ENCODE data around the gene CELF4. TPM values are rescaled to one million over a fixed set of nuclear protein-coding genes. Genes with fewer than 3 reads are reported as not detected.

CELF4 gene
- polyA plus RNA-seq, 1 experiment, result not detected

- ChIA-PET CTCF (no interaction called here), POLR2A (no interaction called here)
- Histone ChIP-seq H3K27me3 (ENCODE audit: control insufficient read depth, insufficient read depth, low read length) (peaks cover 5% of the 10 kb centered on the region), H3K36me3 (ENCODE audit: control insufficient read depth, insufficient read depth, low read length) (no peaks in the 10 kb centered on the region), H3K4me3 (ENCODE audit: low read depth, low read length) (no peak overlapping the region)
- TF ChIP-seq, protein P1, sequence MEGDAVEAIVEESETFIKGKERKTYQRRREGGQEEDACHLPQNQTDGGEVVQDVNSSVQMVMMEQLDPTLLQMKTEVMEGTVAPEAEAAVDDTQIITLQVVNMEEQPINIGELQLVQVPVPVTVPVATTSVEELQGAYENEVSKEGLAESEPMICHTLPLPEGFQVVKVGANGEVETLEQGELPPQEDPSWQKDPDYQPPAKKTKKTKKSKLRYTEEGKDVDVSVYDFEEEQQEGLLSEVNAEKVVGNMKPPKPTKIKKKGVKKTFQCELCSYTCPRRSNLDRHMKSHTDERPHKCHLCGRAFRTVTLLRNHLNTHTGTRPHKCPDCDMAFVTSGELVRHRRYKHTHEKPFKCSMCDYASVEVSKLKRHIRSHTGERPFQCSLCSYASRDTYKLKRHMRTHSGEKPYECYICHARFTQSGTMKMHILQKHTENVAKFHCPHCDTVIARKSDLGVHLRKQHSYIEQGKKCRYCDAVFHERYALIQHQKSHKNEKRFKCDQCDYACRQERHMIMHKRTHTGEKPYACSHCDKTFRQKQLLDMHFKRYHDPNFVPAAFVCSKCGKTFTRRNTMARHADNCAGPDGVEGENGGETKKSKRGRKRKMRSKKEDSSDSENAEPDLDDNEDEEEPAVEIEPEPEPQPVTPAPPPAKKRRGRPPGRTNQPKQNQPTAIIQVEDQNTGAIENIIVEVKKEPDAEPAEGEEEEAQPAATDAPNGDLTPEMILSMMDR (IDR thresholded peaks at IDR 0.05; ENCODE audit: insufficient read depth, low read depth, low read length), result no peak
- DNase-seq (ENCODE audit: low read depth), result no peak
These were observed 72.2 kb downstream of the CELF4 start for GRCh38 chr18:37493352-37493935.

DNA sequence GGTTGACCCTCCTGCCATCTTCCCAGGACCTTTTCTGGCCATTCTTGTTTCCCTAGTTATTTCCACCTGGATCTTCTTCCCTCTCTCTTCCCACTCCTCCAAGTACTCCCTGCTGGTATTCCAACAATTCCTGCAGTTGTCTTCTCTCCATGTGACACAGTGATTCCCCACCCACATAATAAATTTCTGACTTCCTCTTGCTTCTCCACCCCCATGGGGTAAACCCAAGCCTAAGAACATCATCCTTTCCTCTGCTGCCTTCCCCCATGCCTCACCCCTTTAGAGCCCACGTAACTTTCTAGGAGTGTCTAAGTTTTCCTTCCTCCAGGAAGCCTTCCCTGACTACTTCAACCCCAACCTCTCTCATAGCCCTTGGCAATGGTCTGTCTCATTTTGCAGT, 72.6 kb downstream of the CELF4 start:
- ChIA-PET POLR2A (no interaction called here), CTCF (no interaction called here)
- DNase-seq (ENCODE audit: low read depth), result no peak
- Histone ChIP-seq H3K27me3 (ENCODE audit: control insufficient read depth, insufficient read depth, low read length) (peaks cover 6% of the 10 kb centered on the region), H3K4me3 (ENCODE audit: low read depth, low read length) (no peak overlapping the region), H3K36me3 (ENCODE audit: control insufficient read depth, insufficient read depth, low read length) (no peaks in the 10 kb centered on the region)
- TF ChIP-seq, protein P1 (IDR thresholded peaks at IDR 0.05; ENCODE audit: insufficient read depth, low read depth, low read length), result no peak

DNA sequence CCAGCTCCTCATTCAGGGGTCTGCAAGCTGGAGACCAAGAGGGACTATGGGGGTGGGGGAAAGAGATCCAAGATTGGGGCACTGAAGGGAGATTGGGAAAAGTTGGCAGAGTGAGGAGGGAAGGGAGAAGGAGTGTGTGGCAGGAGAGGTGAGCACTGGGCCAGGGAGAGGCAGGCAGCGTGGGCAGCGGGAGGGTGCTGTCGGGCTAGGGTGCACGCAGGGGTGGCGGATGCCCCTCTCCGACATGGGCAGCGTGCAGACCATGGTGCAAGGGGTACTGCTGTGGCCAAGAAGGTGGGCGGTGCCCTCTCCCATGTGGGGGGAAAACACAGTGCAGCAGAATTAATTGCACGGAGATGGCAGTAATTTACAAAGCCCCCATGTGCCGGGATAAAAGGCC, 74.1 kb downstream of the CELF4 start:
- H3K27me3 ChIP-seq (ENCODE audit: control insufficient read depth, insufficient read depth, low read length), result peaks cover 14% of the 10 kb centered on the region

GRCh38 chr18:37489998-37490397, 75.6 kb downstream of the CELF4 start:
- no peak overlapping the region for H3K4me3 ChIP-seq (ENCODE audit: low read depth, low read length)
- no peaks in the 10 kb centered on the region for H3K36me3 ChIP-seq (ENCODE audit: control insufficient read depth, insufficient read depth, low read length)
- peaks cover 25% of the 10 kb centered on the region for H3K27me3 ChIP-seq (ENCODE audit: control insufficient read depth, insufficient read depth, low read length)
- CTCF ChIA-PET, result no interaction called here
- DNase-seq (ENCODE audit: low read depth), result no peak
- POLR2A ChIA-PET, result no interaction called here
- TF ChIP-seq, protein P1 (IDR thresholded peaks at IDR 0.05; ENCODE audit: insufficient read depth, low read depth, low read length), result no peak

More for the DNA sequence above, 74.1 kb downstream of the CELF4 start:
- ChIA-PET CTCF (interaction anchor here (0.7 kb wide), 1 partner anchor 59 kb away, joined by 3 read pairs; no protein-coding TSS in a partner anchor), POLR2A (no interaction called here)
- no peak overlapping the region for H3K4me3 ChIP-seq (ENCODE audit: low read depth, low read length)
- DNase-seq (ENCODE audit: low read depth), result no peak
- TF ChIP-seq, protein P1 (IDR thresholded peaks at IDR 0.05; ENCODE audit: insufficient read depth, low read depth, low read length), result no peak
- H3K36me3 ChIP-seq (ENCODE audit: control insufficient read depth, insufficient read depth, low read length), result no peaks in the 10 kb centered on the region

DNA sequence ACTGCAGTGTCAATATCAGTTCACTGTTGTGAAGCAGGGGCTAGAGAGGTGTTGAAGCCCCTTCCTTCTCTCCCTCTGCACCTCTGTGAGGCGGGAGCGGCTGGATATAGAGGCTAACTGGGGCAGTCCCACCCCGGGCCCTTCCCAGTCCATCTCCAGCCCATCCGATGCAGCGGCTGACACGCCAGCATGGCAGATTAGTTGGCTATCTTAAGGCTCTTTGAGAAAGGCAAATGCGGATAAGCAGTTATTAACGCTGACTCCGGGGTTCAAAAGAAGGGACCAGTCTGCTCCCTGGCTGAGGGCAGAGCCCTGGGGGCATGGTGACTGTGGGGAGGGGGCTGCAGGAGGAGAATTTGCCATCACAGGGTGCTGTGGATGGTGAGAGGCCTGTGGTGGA, 76.6 kb downstream of the CELF4 start:
- TF ChIP-seq, protein P1 (IDR thresholded peaks at IDR 0.05; ENCODE audit: insufficient read depth, low read depth, low read length), result no peak
- DNase-seq (ENCODE audit: low read depth), result no peak
- no peaks in the 10 kb centered on the region for H3K36me3 ChIP-seq (ENCODE audit: control insufficient read depth, insufficient read depth, low read length)
- H3K4me3 ChIP-seq (ENCODE audit: low read depth, low read length), result no peak overlapping the region
- POLR2A ChIA-PET, result no interaction called here
- CTCF ChIA-PET, result no interaction called here
- H3K27me3 ChIP-seq (ENCODE audit: control insufficient read depth, insufficient read depth, low read length), result peaks cover 28% of the 10 kb centered on the region
